ENCODE data around the gene RTP4. TPM values are rescaled to one million over a fixed set of nuclear protein-coding genes. Genes with fewer than 3 reads are reported as not detected.

RTP4 gene
- total and polyA plus RNA-seq, 9 of the 15 experiments (the other 6 are each of a cell fraction or from before 2014, with no cell fraction given), result 0.06 to 0.17 TPM; not detected in 7

- TF ChIP-seq, protein P1, sequence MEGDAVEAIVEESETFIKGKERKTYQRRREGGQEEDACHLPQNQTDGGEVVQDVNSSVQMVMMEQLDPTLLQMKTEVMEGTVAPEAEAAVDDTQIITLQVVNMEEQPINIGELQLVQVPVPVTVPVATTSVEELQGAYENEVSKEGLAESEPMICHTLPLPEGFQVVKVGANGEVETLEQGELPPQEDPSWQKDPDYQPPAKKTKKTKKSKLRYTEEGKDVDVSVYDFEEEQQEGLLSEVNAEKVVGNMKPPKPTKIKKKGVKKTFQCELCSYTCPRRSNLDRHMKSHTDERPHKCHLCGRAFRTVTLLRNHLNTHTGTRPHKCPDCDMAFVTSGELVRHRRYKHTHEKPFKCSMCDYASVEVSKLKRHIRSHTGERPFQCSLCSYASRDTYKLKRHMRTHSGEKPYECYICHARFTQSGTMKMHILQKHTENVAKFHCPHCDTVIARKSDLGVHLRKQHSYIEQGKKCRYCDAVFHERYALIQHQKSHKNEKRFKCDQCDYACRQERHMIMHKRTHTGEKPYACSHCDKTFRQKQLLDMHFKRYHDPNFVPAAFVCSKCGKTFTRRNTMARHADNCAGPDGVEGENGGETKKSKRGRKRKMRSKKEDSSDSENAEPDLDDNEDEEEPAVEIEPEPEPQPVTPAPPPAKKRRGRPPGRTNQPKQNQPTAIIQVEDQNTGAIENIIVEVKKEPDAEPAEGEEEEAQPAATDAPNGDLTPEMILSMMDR (IDR thresholded peaks at IDR 0.05 in 2 of 3, conservative IDR thresholded peaks at IDR 0.05 in 1 of 3; ENCODE audit: insufficient read depth in 2 of 3, low read depth in 1 of 3, low read length in 3 of 3), result no peak
- TF ChIP-seq RFX1 (IDR thresholded peaks at IDR 0.05), result no peak
- no peak for TF ChIP-seq LEF1 (IDR thresholded peaks at IDR 0.05)
- no peak for TF ChIP-seq CTBP1 (IDR thresholded peaks at IDR 0.05; ENCODE audit: borderline replicate concordance)
Measured at GRCh38 chr3:187327845-187328244, 40.3 kb upstream of the RTP4 start (continued).

DNA sequence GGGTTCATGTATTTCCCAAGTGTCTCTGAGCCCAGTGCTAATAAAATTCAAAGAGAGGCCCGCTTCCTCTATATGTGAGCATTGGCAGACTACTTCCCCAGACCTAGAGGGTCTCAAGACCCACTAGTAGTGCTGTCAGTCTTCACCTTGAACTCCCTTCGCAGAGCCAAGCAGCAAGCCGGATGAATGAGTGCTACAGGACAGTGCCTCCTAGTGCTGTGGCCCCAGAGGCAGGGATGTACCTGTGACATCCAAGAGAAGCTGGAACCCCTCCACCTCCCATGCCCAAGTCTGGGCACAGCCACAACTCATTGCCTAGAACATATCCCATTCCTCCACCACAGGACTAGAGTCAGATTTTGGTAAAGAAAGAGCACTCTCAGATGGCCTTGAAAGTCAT is 39.5 kb upstream of the RTP4 start:
- Histone ChIP-seq H3K9me1 (ENCODE audit: control insufficient read depth, insufficient read depth, low read length) (no peaks in the 10 kb centered on the region), H3K4me1 (replicated peaks in 1 of 2; ENCODE audit: control insufficient read depth in 2 of 2, insufficient read depth in 2 of 2, low read length in 2 of 2) (no peaks in the 10 kb centered on the region), H3K79me2 (ENCODE audit: control insufficient read depth, insufficient read depth, low read length) (no peaks in the 10 kb centered on the region), H4K20me1 (replicated peaks; ENCODE audit: control insufficient read depth, insufficient read depth, low read length) (no peaks in the 10 kb centered on the region; the same call in 1 of the 2 replicates), H3K9ac (ENCODE audit: insufficient read depth in 1 of 2, low read depth in 2 of 2, low read length in 2 of 2) (no peak overlapping the region), H3K4me2 (ENCODE audit: insufficient read depth, low read length) (no peak overlapping the region), H2AFZ (ENCODE audit: low read depth, low read length) (no peak overlapping the region), H3K36me3 (ENCODE audit: control insufficient read depth, insufficient read depth, low read length) (no peaks in the 10 kb centered on the region), H3K27me3 (ENCODE audit: control insufficient read depth in 2 of 2, insufficient read depth in 2 of 2, low read length in 2 of 2) (peaks cover 0 to 4% of the 10 kb centered on the region in 2 experiments; a peak in 2 of 5 replicates), H3K4me3 (no peak overlapping the region), H3K9me3 (replicated peaks; ENCODE audit: control insufficient read depth, insufficient read depth, low read depth, low read length) (no peaks in the 10 kb centered on the region), H3K27ac (ENCODE audit: extremely low read depth, low read depth, low read length) (no peak overlapping the region)
- no peak for TF ChIP-seq ZBTB2 (IDR thresholded peaks at IDR 0.05)
- TF ChIP-seq HBP1 (CRISPR knock-in tag; IDR thresholded peaks at IDR 0.05), result no peak
- TF ChIP-seq ETV5 (CRISPR knock-in tag; IDR thresholded peaks at IDR 0.05; ENCODE audit: low read depth), result no peak
- TF ChIP-seq NFATC3 (IDR thresholded peaks at IDR 0.05), result no peak
- TF ChIP-seq ZBTB17 (CRISPR knock-in tag; IDR thresholded peaks at IDR 0.05), result no peak
- no peak for TF ChIP-seq TCFL5 (CRISPR knock-in tag; conservative IDR thresholded peaks at IDR 0.05)
- DNase-seq (ENCODE audit: extremely low read depth in 1 of 4, low spot score in 3 of 4) (no peak), ATAC-seq (no peak), FAIRE-seq (no peak)
- in situ Hi-C loops (cut with MboI), result no loop called here
- no TSS peak for BruUV-seq (replicated peaks)
- CTCF ChIA-PET (ENCODE audit: low intra/inter-chr PET ratio), result no interaction called here
- POLR2A ChIA-PET, result interaction anchor here (0.6 to 0.7 kb wide), 2 partner anchors 12 to 29 kb away, joined by 3 read pairs; no protein-coding TSS in a partner anchor
- 0% methylated on average over 3 of the region's 3 CpGs for WGBS (ENCODE audit: insufficient coverage, low coverage, missing lambda C conversion rate)
- intact Hi-C loops (cut with micrococcal nuclease), result no loop called here
